ENCODE data around the gene DAPK1.
A peak's percentile ranks its signal among the peaks of the same experiment; 100 is the strongest.

DAPK1 gene

GRCh38 chr9:87706066-87706739, 208.5 kb downstream of the DAPK1 start:
- no peak overlapping the region for H3K4me3 Mint-ChIP-seq
- no peaks in the 10 kb centered on the region for H3K9me3 Mint-ChIP-seq
- H3K27me3 Mint-ChIP-seq (ENCODE audit: low read depth) = peaks cover 41% of the 10 kb centered on the region
- H3K4me1 Mint-ChIP-seq (ENCODE audit: low read depth) = peaks cover 23% of the 10 kb centered on the region
- H3K36me3 Mint-ChIP-seq (ENCODE audit: low read depth) = peaks cover 2% of the 10 kb centered on the region
- no peak overlapping the region for H3K27ac Mint-ChIP-seq

- Mint-ChIP-seq H3K36me3 (ENCODE audit: low read depth) (peaks cover 2% of the 10 kb centered on the region), H3K27me3 (ENCODE audit: low read depth) (peaks cover 38% of the 10 kb centered on the region), H3K9me3 (no peaks in the 10 kb centered on the region), H3K27ac (no peak overlapping the region), H3K4me3 (no peak overlapping the region), H3K4me1 (ENCODE audit: low read depth) (peaks cover 28% of the 10 kb centered on the region)
Observed at GRCh38 chr9:87707805-87708506, 210.3 kb downstream of the DAPK1 start.

GRCh38 chr9:87708546-87708945, 210.9 kb downstream of the DAPK1 start:
- Mint-ChIP-seq H3K9me3 (no peaks in the 10 kb centered on the region), H3K36me3 (ENCODE audit: low read depth) (peaks cover 2% of the 10 kb centered on the region), H3K4me3 (peak overlapping the region; percentile 44), H3K27ac (peak overlapping the region; percentile 55), H3K27me3 (ENCODE audit: low read depth) (peaks cover 40% of the 10 kb centered on the region), H3K4me1 (ENCODE audit: low read depth) (peaks cover 34% of the 10 kb centered on the region)

GRCh38 chr9:87708986-87709728, 211.5 kb downstream of the DAPK1 start:
- peaks cover 37% of the 10 kb centered on the region for H3K4me1 Mint-ChIP-seq (ENCODE audit: low read depth)
- H3K9me3 Mint-ChIP-seq = no peaks in the 10 kb centered on the region
- H3K27ac Mint-ChIP-seq = peak overlapping the region; percentile 55
- H3K27me3 Mint-ChIP-seq (ENCODE audit: low read depth) = peaks cover 40% of the 10 kb centered on the region
- H3K36me3 Mint-ChIP-seq (ENCODE audit: low read depth) = peaks cover 2% of the 10 kb centered on the region
- peak overlapping the region; percentile 44 for H3K4me3 Mint-ChIP-seq

GRCh38 chr9:87710443-87710842, 212.8 kb downstream of the DAPK1 start:
- peaks cover 43% of the 10 kb centered on the region for H3K27me3 Mint-ChIP-seq (ENCODE audit: low read depth)
- H3K4me3 Mint-ChIP-seq = no peak overlapping the region
- H3K9me3 Mint-ChIP-seq = no peaks in the 10 kb centered on the region
- H3K27ac Mint-ChIP-seq = no peak overlapping the region
- peaks cover 2% of the 10 kb centered on the region for H3K36me3 Mint-ChIP-seq (ENCODE audit: low read depth)
- peaks cover 41% of the 10 kb centered on the region for H3K4me1 Mint-ChIP-seq (ENCODE audit: low read depth)

- H3K4me1 Mint-ChIP-seq (ENCODE audit: low read depth) = peaks cover 41% of the 10 kb centered on the region
- peaks cover 2% of the 10 kb centered on the region for H3K36me3 Mint-ChIP-seq (ENCODE audit: low read depth)
- no peak overlapping the region for H3K27ac Mint-ChIP-seq
- no peak overlapping the region for H3K4me3 Mint-ChIP-seq
- H3K9me3 Mint-ChIP-seq = no peaks in the 10 kb centered on the region
- H3K27me3 Mint-ChIP-seq (ENCODE audit: low read depth) = peaks cover 42% of the 10 kb centered on the region
Observed at GRCh38 chr9:87711857-87712800, 214.5 kb downstream of the DAPK1 start.

GRCh38 chr9:87712801-87713277, 215.2 kb downstream of the DAPK1 start:
- peak overlapping the region; percentile 28 for H3K27ac Mint-ChIP-seq
- no peak overlapping the region for H3K4me3 Mint-ChIP-seq
- no peaks in the 10 kb centered on the region for H3K9me3 Mint-ChIP-seq
- peaks cover 39% of the 10 kb centered on the region for H3K4me1 Mint-ChIP-seq (ENCODE audit: low read depth)
- H3K27me3 Mint-ChIP-seq (ENCODE audit: low read depth) = peaks cover 36% of the 10 kb centered on the region
- no peaks in the 10 kb centered on the region for H3K36me3 Mint-ChIP-seq (ENCODE audit: low read depth)

- H3K4me3 Mint-ChIP-seq = no peak overlapping the region
- H3K36me3 Mint-ChIP-seq (ENCODE audit: low read depth) = no peaks in the 10 kb centered on the region
- H3K4me1 Mint-ChIP-seq (ENCODE audit: low read depth) = peaks cover 35% of the 10 kb centered on the region
- no peaks in the 10 kb centered on the region for H3K9me3 Mint-ChIP-seq
- H3K27me3 Mint-ChIP-seq (ENCODE audit: low read depth) = peaks cover 32% of the 10 kb centered on the region
- peak overlapping the region; percentile 28 for H3K27ac Mint-ChIP-seq
Observed at GRCh38 chr9:87713278-87713987, 215.8 kb downstream of the DAPK1 start.

- H3K27me3 Mint-ChIP-seq (ENCODE audit: low read depth) = peaks cover 28% of the 10 kb centered on the region
- H3K27ac Mint-ChIP-seq = no peak overlapping the region
- no peaks in the 10 kb centered on the region for H3K9me3 Mint-ChIP-seq
- no peaks in the 10 kb centered on the region for H3K36me3 Mint-ChIP-seq (ENCODE audit: low read depth)
- peaks cover 30% of the 10 kb centered on the region for H3K4me1 Mint-ChIP-seq (ENCODE audit: low read depth)
- no peak overlapping the region for H3K4me3 Mint-ChIP-seq
Observed at GRCh38 chr9:87713988-87714330, 216.3 kb downstream of the DAPK1 start.

- no peak overlapping the region for H3K4me3 Mint-ChIP-seq
- no peaks in the 10 kb centered on the region for H3K9me3 Mint-ChIP-seq
- H3K27ac Mint-ChIP-seq = no peak overlapping the region
- H3K27me3 Mint-ChIP-seq (ENCODE audit: low read depth) = peaks cover 20% of the 10 kb centered on the region
- H3K4me1 Mint-ChIP-seq (ENCODE audit: low read depth) = peaks cover 23% of the 10 kb centered on the region
- no peaks in the 10 kb centered on the region for H3K36me3 Mint-ChIP-seq (ENCODE audit: low read depth)
Observed at GRCh38 chr9:87714819-87715218, 217.2 kb downstream of the DAPK1 start.

GRCh38 chr9:87716141-87716540, 218.5 kb downstream of the DAPK1 start:
- H3K36me3 Mint-ChIP-seq (ENCODE audit: low read depth) = no peaks in the 10 kb centered on the region
- H3K9me3 Mint-ChIP-seq = no peaks in the 10 kb centered on the region
- H3K27ac Mint-ChIP-seq = no peak overlapping the region
- H3K4me3 Mint-ChIP-seq = no peak overlapping the region
- peaks cover 28% of the 10 kb centered on the region for H3K27me3 Mint-ChIP-seq (ENCODE audit: low read depth)
- H3K4me1 Mint-ChIP-seq (ENCODE audit: low read depth) = peaks cover 18% of the 10 kb centered on the region

- Mint-ChIP-seq H3K27ac (no peak overlapping the region), H3K4me1 (ENCODE audit: low read depth) (peaks cover 16% of the 10 kb centered on the region), H3K36me3 (ENCODE audit: low read depth) (no peaks in the 10 kb centered on the region), H3K27me3 (ENCODE audit: low read depth) (peaks cover 38% of the 10 kb centered on the region), H3K4me3 (no peak overlapping the region), H3K9me3 (no peaks in the 10 kb centered on the region)
Observed at GRCh38 chr9:87717456-87717855, 219.8 kb downstream of the DAPK1 start.

- Mint-ChIP-seq H3K27me3 (ENCODE audit: low read depth) (peaks cover 35% of the 10 kb centered on the region), H3K4me3 (no peak overlapping the region), H3K27ac (no peak overlapping the region), H3K4me1 (ENCODE audit: low read depth) (peaks cover 10% of the 10 kb centered on the region), H3K9me3 (no peaks in the 10 kb centered on the region), H3K36me3 (ENCODE audit: low read depth) (no peaks in the 10 kb centered on the region)
Observed at GRCh38 chr9:87718231-87718630, 220.6 kb downstream of the DAPK1 start.
